KMS-11 (cell line): ENCODE measurements around the gene TMEM207.

Experiments
- H2AFZ ChIP-seq: fragments of 200-600 bp; sonication (generic); 2 replicates; pipeline ENCODE4 v1.6.1; 2016; ENCODE audit warnings: antibody characterized with exemption, mixed run types, low read depth
- H3K27ac ChIP-seq: fragments of 200-600 bp; sonication (generic); 2 replicates; pipeline ENCODE4 v1.6.1; 2016; ENCODE audit warnings: mild to moderate bottlenecking, mixed run types
- H3K27me3 ChIP-seq: fragments of 200-600 bp; sonication (generic); 2 replicates; pipeline ENCODE4 v1.6.1; 2017; ENCODE audit warnings: mild to moderate bottlenecking, low read depth, mixed run types, moderate library complexity; ENCODE audit not compliant: insufficient read depth
- H3K36me3 ChIP-seq: fragments of 200-600 bp; sonication (generic); 2 replicates; pipeline ENCODE4 v1.6.1; 2017; ENCODE audit warnings: mild to moderate bottlenecking, mixed run types; ENCODE audit not compliant: insufficient read depth
- H3K4me1 ChIP-seq: fragments of 200-600 bp; sonication (generic); 2 replicates; pipeline ENCODE4 v1.6.1; 2016; ENCODE audit warnings: mild to moderate bottlenecking, low read depth, mixed run types; ENCODE audit not compliant: poor library complexity, severe bottlenecking
- H3K4me2 ChIP-seq: fragments of 200-600 bp; sonication (generic); 2 replicates; pipeline ENCODE4 v1.7.0; 2016; ENCODE audit warnings: mild to moderate bottlenecking, mixed run types
- H3K4me3 ChIP-seq: fragments of 200-600 bp; sonication (generic); IDR thresholded peaks from 2 replicates; pipeline ENCODE4 v1.6.1; 2017; ENCODE audit warnings: low read depth, low read length, mixed read lengths; ENCODE audit not compliant: insufficient read depth
- H3K79me2 ChIP-seq: fragments of 200-600 bp; sonication (generic); 2 replicates; pipeline ENCODE4 v1.6.1; 2016; ENCODE audit warnings: low read depth, mixed run types; ENCODE audit not compliant: insufficient read depth
- H3K9ac ChIP-seq: fragments of 200-600 bp; sonication (generic); 2 replicates; pipeline ENCODE4 v1.6.1; 2016; ENCODE audit warnings: mild to moderate bottlenecking, mixed run types
- H4K20me1 ChIP-seq: fragments of 200-600 bp; sonication (generic); 2 replicates; pipeline ENCODE4 v1.6.1; 2016; ENCODE audit warnings: mild to moderate bottlenecking, mixed run types; ENCODE audit not compliant: insufficient read depth
- TF ChIP-seq, protein P1 (sequence below): fragments of 200-600 bp; sonication (generic); conservative IDR thresholded peaks from 2 replicates; pipeline ENCODE4 v1.6.1; 2017; ENCODE audit warnings: low read depth, mild to moderate bottlenecking, antibody characterized with exemption, low read length, moderate library complexity, mixed read lengths

TMEM207 gene

DNA sequence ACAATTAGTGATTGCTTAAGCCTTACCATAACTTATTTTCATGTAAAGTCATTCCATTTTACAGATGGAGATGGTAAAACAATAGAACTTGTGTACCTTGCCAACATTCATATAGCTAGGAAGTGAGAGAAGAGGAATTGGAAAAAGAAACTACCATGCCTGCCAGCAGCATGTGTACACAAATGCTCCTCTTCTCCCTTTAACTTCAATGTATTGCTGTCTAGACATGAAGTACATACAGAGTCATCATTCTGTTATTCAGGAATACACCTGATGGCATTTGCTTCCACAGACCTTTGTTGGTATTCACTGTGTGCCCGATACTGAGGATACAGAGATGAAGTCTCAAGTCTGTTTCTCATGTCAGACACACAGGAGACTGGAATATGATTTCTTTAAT, 7.1 kb upstream of the TMEM207 start:
- Histone ChIP-seq H3K4me3 (no peak overlapping the region), H3K4me2 (no peak overlapping the region), H2AFZ (no peak overlapping the region), H3K9ac (no peak overlapping the region), H3K4me1 (no peaks in the 10 kb centered on the region), H3K27me3 (no peaks in the 10 kb centered on the region), H3K36me3 (no peaks in the 10 kb centered on the region), H3K27ac (no peak overlapping the region), H3K79me2 (no peaks in the 10 kb centered on the region), H4K20me1 (no peaks in the 10 kb centered on the region)
- TF ChIP-seq, protein P1, sequence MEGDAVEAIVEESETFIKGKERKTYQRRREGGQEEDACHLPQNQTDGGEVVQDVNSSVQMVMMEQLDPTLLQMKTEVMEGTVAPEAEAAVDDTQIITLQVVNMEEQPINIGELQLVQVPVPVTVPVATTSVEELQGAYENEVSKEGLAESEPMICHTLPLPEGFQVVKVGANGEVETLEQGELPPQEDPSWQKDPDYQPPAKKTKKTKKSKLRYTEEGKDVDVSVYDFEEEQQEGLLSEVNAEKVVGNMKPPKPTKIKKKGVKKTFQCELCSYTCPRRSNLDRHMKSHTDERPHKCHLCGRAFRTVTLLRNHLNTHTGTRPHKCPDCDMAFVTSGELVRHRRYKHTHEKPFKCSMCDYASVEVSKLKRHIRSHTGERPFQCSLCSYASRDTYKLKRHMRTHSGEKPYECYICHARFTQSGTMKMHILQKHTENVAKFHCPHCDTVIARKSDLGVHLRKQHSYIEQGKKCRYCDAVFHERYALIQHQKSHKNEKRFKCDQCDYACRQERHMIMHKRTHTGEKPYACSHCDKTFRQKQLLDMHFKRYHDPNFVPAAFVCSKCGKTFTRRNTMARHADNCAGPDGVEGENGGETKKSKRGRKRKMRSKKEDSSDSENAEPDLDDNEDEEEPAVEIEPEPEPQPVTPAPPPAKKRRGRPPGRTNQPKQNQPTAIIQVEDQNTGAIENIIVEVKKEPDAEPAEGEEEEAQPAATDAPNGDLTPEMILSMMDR: no peak

- no peak overlapping the region for H3K27ac ChIP-seq
- H2AFZ ChIP-seq: no peak overlapping the region
- H3K27me3 ChIP-seq: no peaks in the 10 kb centered on the region
- H3K4me2 ChIP-seq: no peak overlapping the region
- no peak overlapping the region for H3K9ac ChIP-seq
- TF ChIP-seq, protein P1: no peak
- H4K20me1 ChIP-seq: no peaks in the 10 kb centered on the region
- no peaks in the 10 kb centered on the region for H3K4me1 ChIP-seq
- H3K36me3 ChIP-seq: no peaks in the 10 kb centered on the region
- no peaks in the 10 kb centered on the region for H3K79me2 ChIP-seq
- H3K4me3 ChIP-seq: no peak overlapping the region
Observed at GRCh38 chr3:190455828-190456227, 6.1 kb upstream of the TMEM207 start.

GRCh38 chr3:190448256-190448655, 1.4 kb downstream of the TMEM207 start:
- TF ChIP-seq, protein P1: no peak
- Histone ChIP-seq H2AFZ (no peak overlapping the region), H3K4me1 (no peaks in the 10 kb centered on the region), H3K4me3 (no peak overlapping the region), H3K27me3 (no peaks in the 10 kb centered on the region), H3K36me3 (no peaks in the 10 kb centered on the region), H3K27ac (no peak overlapping the region), H4K20me1 (no peaks in the 10 kb centered on the region), H3K9ac (no peak overlapping the region), H3K79me2 (no peaks in the 10 kb centered on the region), H3K4me2 (no peak overlapping the region)

DNA sequence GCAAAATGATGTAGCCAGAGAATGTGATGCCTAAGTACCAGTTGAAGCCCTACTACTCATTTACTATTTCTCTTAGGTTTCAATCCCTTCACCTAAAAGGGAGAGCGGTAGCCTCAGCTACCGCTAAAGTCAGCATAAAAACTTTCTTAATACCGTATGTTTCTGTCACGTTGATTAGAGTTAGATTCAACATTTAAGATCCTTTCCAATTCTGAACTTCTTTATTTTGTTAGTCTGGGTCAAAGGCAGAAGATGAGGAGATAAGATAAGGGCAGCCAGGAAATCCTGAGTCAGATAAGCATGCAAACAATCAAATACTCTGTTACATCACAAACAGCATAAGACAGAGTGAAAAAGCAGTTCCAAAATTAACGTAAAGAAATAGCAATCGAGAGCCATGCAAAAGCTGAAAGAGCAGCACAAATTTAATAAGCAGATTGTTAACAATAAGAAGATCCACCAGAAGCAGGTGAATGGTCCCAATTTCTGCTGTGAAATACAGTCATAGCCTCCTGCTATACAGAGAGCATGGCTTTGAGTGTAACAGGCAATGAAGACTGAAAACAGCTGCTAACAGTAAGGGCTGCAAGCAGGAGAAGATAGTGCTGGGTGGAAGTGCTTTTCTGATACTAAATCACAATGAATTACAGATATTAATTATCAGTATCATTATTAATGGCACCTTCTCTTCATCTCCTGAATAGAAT, 3.0 kb downstream of the TMEM207 start:
- Histone ChIP-seq H3K79me2 (no peaks in the 10 kb centered on the region), H3K4me2 (no peak overlapping the region), H4K20me1 (no peaks in the 10 kb centered on the region), H3K27ac (no peak overlapping the region), H3K27me3 (no peaks in the 10 kb centered on the region), H3K4me1 (no peaks in the 10 kb centered on the region), H3K4me3 (no peak overlapping the region), H3K36me3 (no peaks in the 10 kb centered on the region), H2AFZ (no peak overlapping the region), H3K9ac (no peak overlapping the region)
- TF ChIP-seq, protein P1: no peak
